ENCODE results near the gene BLOC1S3.

Gene BLOC1S3, protein sequence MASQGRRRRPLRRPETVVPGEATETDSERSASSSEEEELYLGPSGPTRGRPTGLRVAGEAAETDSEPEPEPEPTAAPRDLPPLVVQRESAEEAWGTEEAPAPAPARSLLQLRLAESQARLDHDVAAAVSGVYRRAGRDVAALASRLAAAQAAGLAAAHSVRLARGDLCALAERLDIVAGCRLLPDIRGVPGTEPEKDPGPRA

DNA sequence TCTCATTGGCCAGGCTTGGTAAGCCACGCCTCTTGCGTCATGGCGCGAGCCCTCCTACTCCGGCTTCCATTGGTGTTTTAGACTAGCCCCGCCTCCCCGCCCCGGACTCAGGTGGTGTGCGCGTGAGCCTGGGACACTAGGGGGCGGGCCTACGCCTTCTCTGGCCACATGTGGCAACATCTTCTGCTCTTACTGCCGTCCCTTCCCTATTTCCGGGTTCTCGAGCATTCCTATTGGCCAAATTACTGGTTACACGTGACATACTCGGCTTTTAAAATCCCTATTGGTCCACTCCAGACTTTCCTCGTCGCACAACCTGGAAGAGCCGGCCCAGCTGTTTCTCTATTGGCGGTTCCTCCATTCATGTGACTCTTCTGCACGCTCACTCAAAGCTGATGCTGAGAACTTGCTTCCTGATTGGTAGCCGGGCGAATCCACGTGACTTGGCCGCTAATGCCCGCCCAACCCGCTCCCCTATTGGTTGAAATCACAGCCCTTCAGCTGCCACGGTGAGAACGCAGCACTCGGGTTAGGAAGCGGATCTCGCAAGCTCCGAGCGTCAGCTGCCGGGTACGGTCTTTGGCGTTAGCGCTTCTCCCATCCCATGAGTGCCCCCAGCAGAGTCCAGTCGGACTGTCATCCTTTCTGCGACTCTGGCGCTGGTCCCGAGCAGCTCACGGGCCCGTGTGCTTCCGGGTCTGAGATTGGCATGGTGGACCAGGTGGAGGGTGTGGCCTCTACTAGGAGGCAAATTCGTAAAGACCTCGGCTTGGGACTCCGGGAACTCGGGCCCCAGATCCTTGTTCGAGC is at the start of gene BLOC1S3:
TSS of gene BLOC1S3 (plus strand) at position 523 of the 810 bp plus-strand sequence. CDS start 513 bp downstream, outside the sequence.
- peak within 1 kb of the TSS; percentile 19; the same call in 1 of the 2 replicates for H3K27ac ChIP-seq
- no peak for TF ChIP-seq FOXP2 (optimal IDR thresholded peaks at IDR 0.05; ENCODE audit: control extremely low read depth, extremely low read length, insufficient read depth)
- peak; percentile 66; the same call in 1 of the 2 replicates for TF ChIP-seq POLR2AphosphoS5 (IDR thresholded peaks at IDR 0.05; ENCODE audit: borderline replicate concordance, low read depth, low read length)
- H3K4me3 ChIP-seq: peak within 1 kb of the TSS; percentile 87
- peak within 1 kb of the TSS; percentile 75 for H3K9ac ChIP-seq (ENCODE audit: insufficient read length)
- H3K36me3 ChIP-seq (ENCODE audit: insufficient read depth, low read length): no peaks in the 10 kb centered on the region
- peak; percentile 100 for DNase-seq (ENCODE audit: low read depth, low spot score)
- H3K9me3 ChIP-seq (ENCODE audit: low read depth, low read length): no peaks in the 10 kb centered on the region

GRCh38 chr19:45128806-45129205 is 49.8 kb upstream of the BLOC1S3 start:
- Histone ChIP-seq H3K4me3 (no peak overlapping the region), H3K27ac (no peak overlapping the region), H3K36me3 (ENCODE audit: insufficient read depth, low read length) (no peaks in the 10 kb centered on the region), H3K9me3 (ENCODE audit: low read depth, low read length) (no peaks in the 10 kb centered on the region), H3K9ac (ENCODE audit: insufficient read length) (no peak overlapping the region)
- TF ChIP-seq FOXP2 (optimal IDR thresholded peaks at IDR 0.05; ENCODE audit: control extremely low read depth, extremely low read length, insufficient read depth) (no peak), POLR2AphosphoS5 (IDR thresholded peaks at IDR 0.05; ENCODE audit: borderline replicate concordance, low read depth, low read length) (no peak), EZH2 (IDR thresholded peaks at IDR 0.05) (no peak)
- no peak for DNase-seq (ENCODE audit: low read depth, low spot score)

DNA sequence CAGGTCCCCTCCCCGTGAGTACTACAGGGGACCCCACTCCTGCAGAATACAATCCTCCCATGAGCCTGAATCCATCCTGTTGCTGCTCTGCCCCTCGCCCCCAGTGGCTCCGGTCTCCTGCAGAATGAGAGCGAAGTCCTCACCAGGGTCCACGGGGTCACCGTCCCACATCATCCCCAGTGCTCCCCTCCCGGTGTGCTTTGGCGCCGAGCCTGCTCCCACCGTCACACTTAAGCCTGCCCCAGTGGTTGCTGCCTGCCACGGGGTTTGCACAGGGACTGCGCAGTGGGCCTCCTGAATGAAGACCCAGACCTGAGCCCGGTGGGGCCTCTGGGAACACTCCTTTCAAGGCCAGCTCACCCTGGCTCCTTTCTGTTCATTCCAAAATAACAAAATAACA is 48.3 kb upstream of the BLOC1S3 start:
- no peaks in the 10 kb centered on the region for H3K9me3 ChIP-seq (ENCODE audit: low read depth, low read length)
- no peak for TF ChIP-seq FOXP2 (optimal IDR thresholded peaks at IDR 0.05; ENCODE audit: control extremely low read depth, extremely low read length, insufficient read depth)
- no peak for TF ChIP-seq EZH2 (IDR thresholded peaks at IDR 0.05)
- TF ChIP-seq POLR2AphosphoS5 (IDR thresholded peaks at IDR 0.05; ENCODE audit: borderline replicate concordance, low read depth, low read length): no peak
- no peak for DNase-seq (ENCODE audit: low read depth, low spot score)
- H3K9ac ChIP-seq (ENCODE audit: insufficient read length): no peak overlapping the region
- H3K36me3 ChIP-seq (ENCODE audit: insufficient read depth, low read length): no peaks in the 10 kb centered on the region
- H3K4me3 ChIP-seq: no peak overlapping the region
- H3K27ac ChIP-seq: no peak overlapping the region

- H3K9ac ChIP-seq (ENCODE audit: insufficient read length): no peak overlapping the region
- no peak for DNase-seq (ENCODE audit: low read depth, low spot score)
- H3K9me3 ChIP-seq (ENCODE audit: low read depth, low read length): no peaks in the 10 kb centered on the region
- TF ChIP-seq FOXP2 (optimal IDR thresholded peaks at IDR 0.05; ENCODE audit: control extremely low read depth, extremely low read length, insufficient read depth) (no peak), POLR2AphosphoS5 (IDR thresholded peaks at IDR 0.05; ENCODE audit: borderline replicate concordance, low read depth, low read length) (no peak), EZH2 (IDR thresholded peaks at IDR 0.05) (no peak)
- H3K36me3 ChIP-seq (ENCODE audit: insufficient read depth, low read length): no peaks in the 10 kb centered on the region
- H3K4me3 ChIP-seq: no peak overlapping the region
- no peak overlapping the region for H3K27ac ChIP-seq
Observed at GRCh38 chr19:45130888-45131615, 47.5 kb upstream of the BLOC1S3 start.

- TF ChIP-seq POLR2AphosphoS5 (IDR thresholded peaks at IDR 0.05; ENCODE audit: borderline replicate concordance, low read depth, low read length) (no peak), EZH2 (IDR thresholded peaks at IDR 0.05) (no peak), FOXP2 (optimal IDR thresholded peaks at IDR 0.05; ENCODE audit: control extremely low read depth, extremely low read length, insufficient read depth) (no peak)
- Histone ChIP-seq H3K9me3 (ENCODE audit: low read depth, low read length) (no peaks in the 10 kb centered on the region), H3K9ac (ENCODE audit: insufficient read length) (no peak overlapping the region), H3K4me3 (no peak overlapping the region), H3K27ac (no peak overlapping the region), H3K36me3 (ENCODE audit: insufficient read depth, low read length) (no peaks in the 10 kb centered on the region)
- DNase-seq (ENCODE audit: low read depth, low spot score): no peak
Observed at GRCh38 chr19:45133661-45134060, 44.9 kb upstream of the BLOC1S3 start.

DNA sequence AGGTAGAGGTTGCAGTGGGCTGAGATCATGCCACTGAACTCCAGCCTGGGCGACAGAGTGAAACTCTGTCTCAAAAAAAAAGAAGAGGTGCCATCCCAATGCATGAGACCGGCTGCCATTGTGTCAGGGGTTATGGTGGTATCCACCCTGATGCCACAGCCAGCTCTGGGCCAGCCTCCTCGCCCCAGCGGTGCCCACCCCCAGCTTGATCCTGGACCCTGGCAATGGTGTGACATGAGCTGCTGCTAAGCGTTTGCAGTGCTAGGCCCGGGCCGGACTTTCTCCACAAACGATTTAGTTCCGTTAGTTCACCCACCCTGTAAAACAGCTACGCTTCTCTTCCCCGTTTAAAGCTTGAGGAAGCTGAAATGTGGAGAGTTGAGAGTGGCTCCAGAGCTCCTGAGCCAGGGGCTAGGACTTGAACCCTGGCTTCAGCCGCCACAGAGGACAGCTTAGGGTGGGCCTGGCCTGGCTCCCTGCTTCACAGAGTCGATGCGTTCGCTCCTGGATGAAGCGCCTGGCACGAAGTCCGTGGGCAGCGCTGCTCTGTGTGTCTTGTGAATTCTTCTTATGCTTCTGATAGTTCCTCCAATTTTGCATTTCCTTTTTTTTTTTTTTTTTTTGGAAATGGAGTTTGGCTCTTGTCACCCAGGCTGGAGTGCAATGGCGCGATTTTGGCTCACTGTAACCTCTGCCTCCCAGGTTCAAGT is 43.3 kb upstream of the BLOC1S3 start:
- TF ChIP-seq EZH2 (IDR thresholded peaks at IDR 0.05): no peak
- TF ChIP-seq FOXP2 (optimal IDR thresholded peaks at IDR 0.05; ENCODE audit: control extremely low read depth, extremely low read length, insufficient read depth): no peak
- TF ChIP-seq POLR2AphosphoS5 (IDR thresholded peaks at IDR 0.05; ENCODE audit: borderline replicate concordance, low read depth, low read length): no peak
- H3K4me3 ChIP-seq: no peak overlapping the region
- H3K27ac ChIP-seq: no peak overlapping the region
- H3K9me3 ChIP-seq (ENCODE audit: low read depth, low read length): no peaks in the 10 kb centered on the region
- no peak for DNase-seq (ENCODE audit: low read depth, low spot score)
- H3K36me3 ChIP-seq (ENCODE audit: insufficient read depth, low read length): no peaks in the 10 kb centered on the region
- no peak overlapping the region for H3K9ac ChIP-seq (ENCODE audit: insufficient read length)

- no peak overlapping the region for H3K9ac ChIP-seq (ENCODE audit: insufficient read length)
- H3K36me3 ChIP-seq (ENCODE audit: insufficient read depth, low read length): no peaks in the 10 kb centered on the region
- no peak overlapping the region for H3K4me3 ChIP-seq
- no peak for DNase-seq (ENCODE audit: low read depth, low spot score)
- H3K9me3 ChIP-seq (ENCODE audit: low read depth, low read length): no peaks in the 10 kb centered on the region
- no peak for TF ChIP-seq POLR2AphosphoS5 (IDR thresholded peaks at IDR 0.05; ENCODE audit: borderline replicate concordance, low read depth, low read length)
- TF ChIP-seq EZH2 (IDR thresholded peaks at IDR 0.05): no peak
- TF ChIP-seq FOXP2 (optimal IDR thresholded peaks at IDR 0.05; ENCODE audit: control extremely low read depth, extremely low read length, insufficient read depth): no peak
- no peak overlapping the region for H3K27ac ChIP-seq
Observed at GRCh38 chr19:45136507-45137178, 41.9 kb upstream of the BLOC1S3 start.
